Left renal pelvis (tissue), 4 donors: ENCODE data around the gene PAX7. TPM values are rescaled to one million over a fixed set of nuclear protein-coding genes. Genes with fewer than 3 reads are reported as not detected.

Source experiments
- DNase-seq, 4 donors: peaks; one replicate each; pipeline ENCODE4 v3.0.0-alpha.2; 2013; ENCODE audit warnings: low read depth in 4 of 4, low spot score in 3 of 4
- polyA plus RNA-seq, 4 donors: library from polyadenylated mRNA; unstranded; fragments of 120-200 nt; gene quantifications; one replicate each; pipeline ENCODE4 v1.2.1, GENCODE V29; 2013; ENCODE audit not compliant: insufficient read length in 4 of 4

The PAX7 gene
- polyA plus RNA-seq, 4 donors = not detected

GRCh38 chr1:18657506-18658201, 27.0 kb downstream of the PAX7 start:
- no peak for DNase-seq

- no peak for DNase-seq
Observed at GRCh38 chr1:18658831-18659230, 28.2 kb downstream of the PAX7 start.

GRCh38 chr1:18661404-18662285, 31.0 kb downstream of the PAX7 start:
- DNase-seq = no peak

- no peak for DNase-seq
Observed at GRCh38 chr1:18662286-18662639, 31.6 kb downstream of the PAX7 start.

GRCh38 chr1:18666317-18666920, 35.8 kb downstream of the PAX7 start:
- DNase-seq = no peak

GRCh38 chr1:18667333-18667732, 36.7 kb downstream of the PAX7 start:
- no peak for DNase-seq

- DNase-seq = no peak
Observed at GRCh38 chr1:18668046-18668445, 37.4 kb downstream of the PAX7 start.

GRCh38 chr1:18668750-18669404, 38.2 kb downstream of the PAX7 start:
- no peak for DNase-seq

- DNase-seq = no peak
Observed at GRCh38 chr1:18670121-18670867, 39.6 kb downstream of the PAX7 start.

- no peak for DNase-seq
Observed at GRCh38 chr1:18670868-18671225, 40.2 kb downstream of the PAX7 start.

GRCh38 chr1:18673976-18674375, 43.3 kb downstream of the PAX7 start:
- DNase-seq = no peak

GRCh38 chr1:18676332-18676781, 45.7 kb downstream of the PAX7 start:
- no peak for DNase-seq

GRCh38 chr1:18681423-18681835, 50.8 kb downstream of the PAX7 start:
- DNase-seq = no peak

GRCh38 chr1:18682375-18682774, 51.7 kb downstream of the PAX7 start:
- DNase-seq = no peak

- no peak for DNase-seq
Observed at GRCh38 chr1:18684303-18684702, 53.7 kb downstream of the PAX7 start.

- no peak for DNase-seq
Observed at GRCh38 chr1:18686540-18686939, 55.9 kb downstream of the PAX7 start.

GRCh38 chr1:18687273-18687672, 56.6 kb downstream of the PAX7 start:
- DNase-seq = no peak

GRCh38 chr1:18691648-18692047, 61.0 kb downstream of the PAX7 start:
- no peak for DNase-seq

- no peak for DNase-seq
Observed at GRCh38 chr1:18693256-18694098, 62.8 kb downstream of the PAX7 start.
